Islet of Langerhans (tissue), 1 donor: ENCODE measurements around the gene ETHE1.
"Not testable (repeated sequence)": the region's sequence is repeated elsewhere in the genome, so short reads cannot be mapped to it uniquely, and the experiment has no call there.

Experiments used
- FAIRE-seq: peaks from one replicate; lab custom pipeline; 2011; peaks lifted over from hg19 to GRCh38; lab: Jason Lieb, UNC

ETHE1 gene

GRCh38 chr19:43523696-43524095 lies 3.3 kb downstream of the ETHE1 start:
- not testable (repeated sequence) for FAIRE-seq

- FAIRE-seq: no peak
Measured at GRCh38 chr19:43522929-43523328, 4.1 kb downstream of the ETHE1 start.

- peak; percentile 61 for FAIRE-seq
Measured at GRCh38 chr19:43519436-43520088, 7.4 kb downstream of the ETHE1 start.

- no peak for FAIRE-seq
Measured at GRCh38 chr19:43518051-43518450, 8.9 kb downstream of the ETHE1 start.

GRCh38 chr19:43512399-43512798 lies 14.6 kb downstream of the ETHE1 start:
- not testable (repeated sequence) for FAIRE-seq

- no peak for FAIRE-seq
Measured at GRCh38 chr19:43511324-43511723, 15.7 kb downstream of the ETHE1 start.

- no peak for FAIRE-seq
Measured at GRCh38 chr19:43510713-43511112, 16.3 kb downstream of the ETHE1 start.

GRCh38 chr19:43507880-43508279 lies 19.1 kb downstream of the ETHE1 start:
- FAIRE-seq: no peak

GRCh38 chr19:43506629-43507028 lies 20.4 kb downstream of the ETHE1 start:
- no peak for FAIRE-seq

- no peak for FAIRE-seq
Measured at GRCh38 chr19:43505941-43506340, 21.1 kb downstream of the ETHE1 start.

GRCh38 chr19:43505186-43505456 lies 21.9 kb downstream of the ETHE1 start:
- no peak for FAIRE-seq

- no peak for FAIRE-seq
Measured at GRCh38 chr19:43504426-43505185, 22.4 kb downstream of the ETHE1 start, which contains the start of gene PHLDB3. Gene PHLDB3, minus strand, starts transcription at chr19:43504746. Its CDS starts 628 bp downstream, at chr19:43504118.

- FAIRE-seq: no peak
Measured at GRCh38 chr19:43503501-43504425, 23.2 kb downstream of the ETHE1 start.

GRCh38 chr19:43502419-43502976 lies 24.5 kb downstream of the ETHE1 start:
- no peak for FAIRE-seq

- FAIRE-seq: no peak
Measured at GRCh38 chr19:43501661-43502418, 25.2 kb downstream of the ETHE1 start.

- peak; percentile 21 for FAIRE-seq
Measured at GRCh38 chr19:43499042-43499441, 28.0 kb downstream of the ETHE1 start.

- no peak for FAIRE-seq
Measured at GRCh38 chr19:43498233-43498842, 28.7 kb downstream of the ETHE1 start.

GRCh38 chr19:43496960-43497359 lies 30.0 kb downstream of the ETHE1 start:
- no peak for FAIRE-seq

- no peak for FAIRE-seq
Measured at GRCh38 chr19:43495082-43495481, 31.9 kb downstream of the ETHE1 start.

- no peak for FAIRE-seq
Measured at GRCh38 chr19:43490759-43491158, 36.2 kb downstream of the ETHE1 start.

- no peak for FAIRE-seq
Measured at GRCh38 chr19:43489979-43490599, 36.9 kb downstream of the ETHE1 start.
